HEK293T (cell line): ENCODE measurements around the gene DSTYK.

Experiments
- CTCF ChIA-PET: fragments of 350-600 bp; formaldehyde crosslinking; extraction: SDS; loops from one replicate; lab custom pipeline; 2021; ENCODE audit warnings: antibody characterized with exemption, inconsistent platforms; lab: Yijun Ruan, JAX
- POLR2A ChIA-PET: fragments of 350-600 bp; formaldehyde crosslinking; extraction: SDS; loops from one replicate; lab custom pipeline; 2020; ENCODE audit warnings: antibody characterized with exemption, inconsistent platforms; lab: Yijun Ruan, JAX
- DNase-seq: peaks from one replicate; pipeline ENCODE4 v3.0.0; 2012; ENCODE audit warnings: mixed read lengths; ENCODE audit errors: extremely low spot score
- ARNT ChIP-seq: fragments of 450-650 bp; IDR thresholded peaks from 2 replicates; pipeline ENCODE4 v1.6.1; 2017; ENCODE audit warnings: mild to moderate bottlenecking
- BHLHE40 ChIP-seq: fragments of 450-650 bp; IDR thresholded peaks from 2 replicates; pipeline ENCODE4 v1.6.1; 2016; ENCODE audit warnings: mild to moderate bottlenecking, moderate library complexity, borderline replicate concordance
- CTBP1 ChIP-seq: fragments of 450-650 bp; IDR thresholded peaks from 2 replicates; pipeline ENCODE4 v1.6.1; 2016; ENCODE audit warnings: borderline replicate concordance
- ELF4 ChIP-seq: fragments of 450-650 bp; IDR thresholded peaks from 2 replicates; pipeline ENCODE4 v1.6.1; 2017; ENCODE audit warnings: antibody characterized with exemption
- FOXA1 ChIP-seq: fragments of 450-650 bp; IDR thresholded peaks from 2 replicates; pipeline ENCODE4 v1.6.1; 2016; ENCODE audit warnings: mild to moderate bottlenecking
- FOXK2 ChIP-seq: fragments of 450-650 bp; IDR thresholded peaks from 2 replicates; pipeline ENCODE4 v1.6.1; 2016; ENCODE audit warnings: mild to moderate bottlenecking
- FOXM1 ChIP-seq: fragments of 450-650 bp; IDR thresholded peaks from 2 replicates; pipeline ENCODE4 v1.6.1; 2017; ENCODE audit warnings: mild to moderate bottlenecking, borderline replicate concordance
- HDGF ChIP-seq: fragments of 450-650 bp; IDR thresholded peaks from 2 replicates; pipeline ENCODE4 v1.6.1; 2017; ENCODE audit warnings: antibody characterized with exemption, borderline replicate concordance
- L3MBTL2 ChIP-seq: fragments of 450-650 bp; conservative IDR thresholded peaks from 2 replicates; pipeline ENCODE4 v1.6.1; 2016; ENCODE audit warnings: mild to moderate bottlenecking
- LEF1 ChIP-seq: fragments of 450-650 bp; IDR thresholded peaks from 2 replicates; pipeline ENCODE4 v1.6.1; 2017; ENCODE audit warnings: mild to moderate bottlenecking, borderline replicate concordance
- NFRKB ChIP-seq: fragments of 450-650 bp; IDR thresholded peaks from 2 replicates; pipeline ENCODE4 v1.6.1; 2016; ENCODE audit warnings: mild to moderate bottlenecking, moderate library complexity
- SP1 ChIP-seq: fragments of 450-650 bp; IDR thresholded peaks from 2 replicates; pipeline ENCODE4 v1.6.1; 2017
- SUZ12 ChIP-seq: fragments of 450-650 bp; IDR thresholded peaks from 2 replicates; pipeline ENCODE4 v1.6.1; 2016; ENCODE audit warnings: mild to moderate bottlenecking
- TARDBP ChIP-seq: fragments of 450-650 bp; IDR thresholded peaks from 2 replicates; pipeline ENCODE4 v1.6.1; 2016
- ZNF384 ChIP-seq: fragments of 450-650 bp; IDR thresholded peaks from 2 replicates; pipeline ENCODE4 v1.6.1; 2016
- TF ChIP-seq, protein P1 (sequence below): fragments of 450-650 bp; IDR thresholded peaks from 2 replicates; pipeline ENCODE4 v1.6.1; 2016

The DSTYK gene, protein sequence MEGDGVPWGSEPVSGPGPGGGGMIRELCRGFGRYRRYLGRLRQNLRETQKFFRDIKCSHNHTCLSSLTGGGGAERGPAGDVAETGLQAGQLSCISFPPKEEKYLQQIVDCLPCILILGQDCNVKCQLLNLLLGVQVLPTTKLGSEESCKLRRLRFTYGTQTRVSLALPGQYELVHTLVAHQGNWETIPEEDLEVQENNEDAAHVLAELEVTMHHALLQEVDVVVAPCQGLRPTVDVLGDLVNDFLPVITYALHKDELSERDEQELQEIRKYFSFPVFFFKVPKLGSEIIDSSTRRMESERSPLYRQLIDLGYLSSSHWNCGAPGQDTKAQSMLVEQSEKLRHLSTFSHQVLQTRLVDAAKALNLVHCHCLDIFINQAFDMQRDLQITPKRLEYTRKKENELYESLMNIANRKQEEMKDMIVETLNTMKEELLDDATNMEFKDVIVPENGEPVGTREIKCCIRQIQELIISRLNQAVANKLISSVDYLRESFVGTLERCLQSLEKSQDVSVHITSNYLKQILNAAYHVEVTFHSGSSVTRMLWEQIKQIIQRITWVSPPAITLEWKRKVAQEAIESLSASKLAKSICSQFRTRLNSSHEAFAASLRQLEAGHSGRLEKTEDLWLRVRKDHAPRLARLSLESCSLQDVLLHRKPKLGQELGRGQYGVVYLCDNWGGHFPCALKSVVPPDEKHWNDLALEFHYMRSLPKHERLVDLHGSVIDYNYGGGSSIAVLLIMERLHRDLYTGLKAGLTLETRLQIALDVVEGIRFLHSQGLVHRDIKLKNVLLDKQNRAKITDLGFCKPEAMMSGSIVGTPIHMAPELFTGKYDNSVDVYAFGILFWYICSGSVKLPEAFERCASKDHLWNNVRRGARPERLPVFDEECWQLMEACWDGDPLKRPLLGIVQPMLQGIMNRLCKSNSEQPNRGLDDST

DNA sequence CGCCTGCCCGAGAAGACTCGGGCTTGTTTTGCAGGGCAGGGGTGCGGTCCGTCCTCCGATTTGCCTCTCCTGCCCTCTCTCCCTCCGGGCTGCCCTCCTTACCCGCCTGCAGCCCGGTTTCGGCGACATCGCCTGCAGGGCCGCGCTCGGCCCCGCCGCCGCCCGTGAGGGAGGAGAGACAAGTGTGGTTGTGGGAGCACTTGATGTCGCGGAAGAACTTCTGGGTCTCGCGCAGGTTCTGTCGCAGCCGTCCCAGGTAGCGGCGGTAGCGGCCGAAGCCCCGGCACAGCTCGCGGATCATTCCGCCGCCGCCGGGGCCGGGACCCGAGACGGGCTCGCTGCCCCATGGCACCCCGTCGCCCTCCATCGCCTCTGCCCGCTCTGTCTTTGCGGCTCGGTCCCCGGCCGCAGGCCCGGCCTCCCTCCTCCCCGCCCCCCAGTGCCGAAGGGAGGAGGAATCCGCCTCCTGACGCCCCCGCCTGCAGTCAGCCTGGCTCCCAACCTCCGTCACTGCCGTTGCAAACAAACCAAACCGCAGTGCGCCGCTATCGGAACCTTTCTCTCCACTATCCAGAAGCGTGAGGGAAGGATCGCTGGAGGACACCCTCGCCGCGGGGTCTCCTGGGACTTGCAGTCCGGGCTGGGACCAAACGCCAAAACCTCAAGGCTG is at the start of gene DSTYK:
DSTYK (minus strand) TSS at position 534 of the 670 bp plus-strand sequence; CDS start at position 367, 167 bp downstream.
- ChIA-PET POLR2A (interaction anchor here (0.6 to 2.2 kb wide), 3 partner anchors 12 to 87 kb away, joined by 3 to 16 read pairs (median 3); partner anchors contain the start of gene TMCC2), CTCF (interaction anchor here (0.7 kb wide), 1 partner anchor 119 kb away, joined by 3 read pairs; no protein-coding TSS in a partner anchor)
- TF ChIP-seq ELF4 (peak; percentile 80), L3MBTL2 (no peak), FOXM1 (peak; percentile 88; the same call in 1 of the 2 replicates), ARNT (peak; percentile 74; the same call in 1 of the 2 replicates), CTBP1 (peak; percentile 94), ZNF384 (no peak), SUZ12 (no peak)

DNA sequence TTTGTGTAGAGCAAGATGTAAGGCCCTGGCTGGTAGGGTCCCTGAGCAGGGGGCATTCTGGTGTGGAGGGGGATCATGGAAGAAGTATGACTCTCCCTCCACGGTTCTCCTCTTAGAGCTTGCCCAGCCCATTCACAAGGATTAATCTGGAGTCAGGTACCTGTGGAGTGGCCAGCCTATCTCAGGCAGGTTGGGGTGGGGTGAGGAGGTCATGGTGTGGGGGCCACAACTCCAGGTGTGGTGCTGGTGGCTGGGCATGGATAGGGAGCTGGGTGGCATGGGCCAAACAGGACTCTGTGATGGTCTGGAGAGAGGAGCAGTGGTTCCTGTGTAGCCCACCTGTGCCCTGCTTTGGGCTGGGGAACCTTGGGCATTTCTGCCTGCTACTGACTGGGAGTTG is 48.5 kb upstream of the DSTYK start:
- TF ChIP-seq, protein P1, sequence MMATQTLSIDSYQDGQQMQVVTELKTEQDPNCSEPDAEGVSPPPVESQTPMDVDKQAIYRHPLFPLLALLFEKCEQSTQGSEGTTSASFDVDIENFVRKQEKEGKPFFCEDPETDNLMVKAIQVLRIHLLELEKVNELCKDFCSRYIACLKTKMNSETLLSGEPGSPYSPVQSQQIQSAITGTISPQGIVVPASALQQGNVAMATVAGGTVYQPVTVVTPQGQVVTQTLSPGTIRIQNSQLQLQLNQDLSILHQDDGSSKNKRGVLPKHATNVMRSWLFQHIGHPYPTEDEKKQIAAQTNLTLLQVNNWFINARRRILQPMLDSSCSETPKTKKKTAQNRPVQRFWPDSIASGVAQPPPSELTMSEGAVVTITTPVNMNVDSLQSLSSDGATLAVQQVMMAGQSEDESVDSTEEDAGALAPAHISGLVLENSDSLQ = no peak
- TF ChIP-seq L3MBTL2 (no peak), NFRKB (no peak), HDGF (no peak), FOXA1 (no peak), ZNF384 (no peak), BHLHE40 (no peak), ARNT (no peak), TARDBP (no peak), LEF1 (no peak), SUZ12 (no peak), ELF4 (no peak), SP1 (no peak), FOXM1 (no peak), FOXK2 (no peak), CTBP1 (no peak)
- DNase-seq = no peak
- POLR2A ChIA-PET = no interaction called here
- CTCF ChIA-PET = interaction anchor here (0.7 to 1.5 kb wide), 3 partner anchors 13 to 271 kb away, joined by 3 to 9 read pairs (median 4); no protein-coding TSS in a partner anchor

More for the DNA sequence above, at the start of gene DSTYK:
- peak; percentile 94 for DNase-seq

DNA sequence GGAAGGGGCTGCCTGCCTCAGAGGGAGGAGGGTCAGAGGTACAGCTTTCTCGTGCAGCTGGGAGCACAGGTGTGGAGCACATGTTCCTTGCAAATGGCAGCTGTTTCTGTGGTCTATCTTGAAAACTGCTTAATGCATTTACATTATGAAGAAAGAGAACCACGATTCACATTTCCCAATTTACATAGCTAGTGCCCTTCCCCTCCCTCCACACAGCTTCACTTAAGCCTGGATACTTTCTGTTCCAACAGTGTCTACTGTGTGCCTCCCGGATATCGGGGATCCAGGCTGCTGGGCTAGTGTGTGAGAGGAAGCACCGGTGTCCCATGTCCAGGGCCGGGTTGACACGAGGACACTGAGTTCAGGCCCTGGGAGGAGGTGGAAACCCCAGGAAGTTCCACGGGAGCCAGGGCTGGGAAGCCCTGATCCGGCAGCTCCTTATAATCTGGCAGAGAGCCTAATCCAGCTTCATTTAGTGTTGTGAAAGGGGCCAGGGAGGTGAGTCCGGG is 47.9 kb upstream of the DSTYK start:
- TF ChIP-seq FOXK2 = no peak
- TF ChIP-seq SUZ12 = no peak
- no peak for TF ChIP-seq HDGF
- TF ChIP-seq SP1 = no peak
- no peak for TF ChIP-seq ARNT
- ChIA-PET POLR2A (no interaction called here), CTCF (interaction anchor here (0.7 to 1.5 kb wide), 3 partner anchors 14 to 270 kb away, joined by 3 to 9 read pairs (median 4); no protein-coding TSS in a partner anchor)
- no peak for DNase-seq

DNA sequence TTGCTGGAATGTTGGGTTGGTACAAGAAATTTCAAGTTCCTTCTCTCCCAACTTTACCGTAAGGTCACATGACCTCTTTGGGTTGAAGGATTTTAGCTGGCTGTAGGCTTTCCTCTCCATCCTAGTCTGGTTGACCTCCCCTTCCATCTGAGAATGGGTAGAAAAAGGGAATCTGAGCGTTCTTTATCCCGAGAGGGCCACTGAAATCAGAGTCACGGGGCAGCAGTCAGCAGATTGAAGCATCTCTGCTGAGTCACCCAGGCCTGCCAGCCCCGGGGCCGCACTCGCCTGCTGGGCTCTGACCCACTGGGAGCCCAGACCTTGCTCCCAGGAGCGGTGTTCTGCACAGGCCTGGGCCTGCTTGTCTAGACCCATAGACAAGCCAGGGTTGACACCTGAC is 47.2 kb upstream of the DSTYK start:
- DNase-seq = no peak
- CTCF ChIA-PET = interaction anchor here (0.6 to 1.0 kb wide), 2 partner anchors 42 to 269 kb away, joined by 3 to 4 read pairs; no protein-coding TSS in a partner anchor

DNA sequence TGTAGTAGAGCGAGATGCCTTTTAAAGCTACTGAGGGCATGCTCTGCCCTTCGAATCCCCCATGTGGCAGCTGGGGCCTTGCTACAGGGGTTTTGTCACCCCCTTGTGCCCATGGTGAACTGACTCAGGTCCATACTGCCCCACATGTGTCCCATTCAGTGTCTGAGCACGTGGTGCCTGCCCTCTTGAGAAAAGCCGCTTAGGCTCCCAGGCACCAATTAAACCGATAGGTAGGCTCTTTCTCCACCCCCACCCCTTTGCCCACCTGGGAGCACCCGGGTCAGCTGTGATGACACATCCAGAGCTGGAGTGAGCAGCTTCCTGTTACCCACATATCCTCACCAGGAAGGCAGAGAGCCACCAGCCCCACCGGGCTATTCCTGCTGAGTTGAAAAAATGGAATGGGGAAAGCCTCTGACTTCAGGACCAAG is 46.8 kb upstream of the DSTYK start:
- DNase-seq = no peak
- ChIA-PET CTCF (interaction anchor here (0.5 kb wide), 1 partner anchor 91 kb away, joined by 4 read pairs; no protein-coding TSS in a partner anchor), POLR2A (interaction anchor here (0.7 to 1.1 kb wide), 2 partner anchors 30 to 137 kb away, joined by 3 read pairs; partner anchors contain the start of genes RBBP5 and TMCC2)
- no peak for TF ChIP-seq SUZ12
- TF ChIP-seq ZNF384 = no peak
- TF ChIP-seq HDGF = no peak
- TF ChIP-seq ARNT = no peak
- no peak for TF ChIP-seq L3MBTL2
- TF ChIP-seq TARDBP = no peak
- TF ChIP-seq FOXM1 = no peak
- no peak for TF ChIP-seq BHLHE40
- TF ChIP-seq CTBP1 = no peak
- TF ChIP-seq FOXA1 = no peak
- TF ChIP-seq ELF4 = no peak
- no peak for TF ChIP-seq FOXK2
- TF ChIP-seq NFRKB = no peak
- TF ChIP-seq LEF1 = no peak
- TF ChIP-seq SP1 = no peak

More for the DNA sequence above, 47.2 kb upstream of the DSTYK start:
- TF ChIP-seq TARDBP = no peak
- no peak for TF ChIP-seq FOXK2
- TF ChIP-seq SP1 = no peak
- no peak for TF ChIP-seq BHLHE40
- no peak for TF ChIP-seq FOXA1
- no peak for TF ChIP-seq CTBP1
- no peak for TF ChIP-seq NFRKB
- POLR2A ChIA-PET = interaction anchor here (0.7 to 1.1 kb wide), 2 partner anchors 31 to 137 kb away, joined by 3 read pairs; partner anchors contain the start of genes RBBP5 and TMCC2
